GM04503 (cell line): Measurements from ENCODE around the gene ZBTB18.
A peak's percentile ranks its signal among the peaks of the same experiment; 100 is the strongest.
"Not testable (repeated sequence)": the region's sequence is repeated elsewhere in the genome, so short reads cannot be mapped to it uniquely, and the experiment has no call there.

Source experiments
- DNase-seq: peaks from one replicate; pipeline ENCODE4 v3.0.0-alpha.2; 2012; ENCODE audit warnings: low read depth

ZBTB18 gene

DNA sequence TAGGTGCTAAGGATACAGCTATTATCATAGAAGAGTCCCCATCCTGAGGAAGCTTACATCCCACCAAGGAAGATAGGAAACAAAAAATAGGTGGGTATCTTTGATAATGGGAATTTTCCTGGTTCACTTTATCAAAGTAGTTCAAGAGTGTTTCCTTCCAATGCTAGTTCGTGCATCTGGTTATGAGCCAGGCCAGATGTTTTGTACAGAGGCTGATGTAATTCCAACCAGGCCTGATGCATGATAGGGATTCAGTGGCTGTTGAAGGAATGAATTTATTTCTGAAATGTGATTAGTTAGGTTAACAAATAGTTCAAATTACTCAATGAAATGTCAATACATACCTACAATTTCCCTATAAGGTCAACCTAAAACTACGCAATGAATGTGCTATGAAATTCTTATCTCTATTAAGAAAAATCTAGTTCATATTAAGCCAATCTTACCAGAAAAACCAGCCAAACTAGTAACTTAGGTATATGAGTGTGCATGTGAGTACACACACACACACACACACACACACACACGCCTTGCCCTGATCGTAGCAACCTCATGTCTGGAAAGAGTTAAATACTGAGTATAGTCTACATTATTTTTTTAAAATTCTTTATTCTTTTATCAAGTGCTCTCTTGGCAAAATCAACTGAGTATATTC is 9.5 kb upstream of the ZBTB18 start:
- DNase-seq, result no peak

DNA sequence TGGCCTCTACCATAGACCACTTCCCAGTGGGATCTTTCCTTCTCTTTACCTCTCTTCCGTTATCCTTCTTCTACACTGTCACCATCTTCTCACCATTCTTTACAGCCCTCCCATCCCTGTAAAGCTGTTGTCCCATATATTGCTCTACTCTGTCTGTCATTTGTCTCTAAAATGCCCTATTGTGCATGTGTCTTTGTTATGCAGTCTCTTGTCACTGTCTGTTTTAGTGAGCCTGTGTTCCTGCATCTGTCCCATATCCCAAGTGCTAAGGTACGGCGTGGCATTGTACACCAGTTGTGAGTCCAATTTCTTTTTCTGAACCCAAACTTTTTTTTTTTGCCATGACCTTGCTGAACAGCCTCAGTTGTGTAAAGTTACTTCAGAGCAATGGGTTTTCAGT is 8.8 kb upstream of the ZBTB18 start:
- DNase-seq, result no peak

DNA sequence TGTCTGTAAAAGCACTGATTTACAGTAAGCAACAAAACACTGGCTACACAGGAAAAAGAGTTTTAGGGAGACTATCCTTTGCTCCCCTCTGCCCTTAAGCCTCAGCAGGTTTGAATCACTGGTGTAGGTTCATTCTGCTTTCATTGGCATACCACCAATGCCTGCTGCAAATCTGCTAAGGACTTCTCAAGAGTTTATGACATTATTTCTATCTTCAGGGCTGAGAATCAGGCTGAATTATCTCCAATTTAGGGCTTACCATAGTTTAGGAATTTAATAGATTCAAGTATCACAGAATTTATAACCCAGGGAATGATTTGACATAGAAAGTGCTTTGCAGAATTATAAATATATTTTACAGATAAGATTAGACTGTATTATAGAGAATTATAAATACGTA is 6.7 kb upstream of the ZBTB18 start:
- DNase-seq, result no peak

DNA sequence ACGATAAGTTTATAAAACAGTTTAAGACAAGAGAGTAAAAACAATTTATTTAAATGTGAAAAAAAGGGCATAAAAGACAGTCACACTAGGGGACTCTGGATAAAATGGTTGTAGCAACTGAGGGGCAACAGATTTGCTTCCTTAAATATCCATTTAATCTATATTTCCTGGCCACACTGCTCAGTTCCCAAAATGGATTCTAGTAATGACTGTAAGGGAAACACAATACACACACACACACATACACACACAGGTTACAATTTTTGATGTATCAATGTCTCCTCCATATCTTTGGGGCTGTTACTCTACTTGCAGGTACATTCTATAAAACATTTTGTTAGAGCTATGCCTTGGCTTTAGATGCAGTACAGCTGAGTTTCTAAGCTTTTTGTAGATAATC is 4.8 kb upstream of the ZBTB18 start:
- DNase-seq, result not testable (repeated sequence)

DNA sequence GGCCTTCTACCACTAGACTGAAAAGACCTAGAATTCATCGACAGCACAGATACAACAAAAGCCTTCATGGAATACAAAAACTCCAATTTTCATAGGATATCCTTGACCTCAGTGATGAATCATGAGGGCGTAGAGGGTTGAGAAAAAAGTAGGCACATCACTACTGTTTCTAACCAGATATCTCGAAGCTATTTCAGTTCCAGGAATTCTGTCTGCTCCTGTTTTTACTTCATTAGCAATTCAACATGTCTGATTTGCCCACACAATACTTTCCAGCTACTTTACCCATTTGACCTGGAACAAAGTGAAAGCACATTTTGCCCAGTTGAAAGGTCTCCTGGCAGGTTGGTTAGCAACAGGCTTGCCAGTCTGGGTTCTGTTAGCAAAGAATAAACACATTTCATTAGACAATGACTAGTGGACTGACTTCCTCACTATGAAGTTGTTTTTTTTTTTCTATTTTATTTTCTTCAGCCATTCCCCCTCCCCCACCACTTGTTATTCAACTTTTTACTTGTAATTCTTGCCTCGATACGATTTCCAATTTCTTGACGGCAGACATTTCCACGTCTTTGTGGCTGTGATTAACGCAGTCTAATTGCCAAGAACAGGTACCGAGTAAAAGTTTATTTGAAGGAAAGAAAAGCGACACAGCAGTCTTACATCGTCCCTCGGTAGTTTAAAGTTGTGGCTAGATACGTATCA is 4.0 kb upstream of the ZBTB18 start:
- no peak for DNase-seq

DNA sequence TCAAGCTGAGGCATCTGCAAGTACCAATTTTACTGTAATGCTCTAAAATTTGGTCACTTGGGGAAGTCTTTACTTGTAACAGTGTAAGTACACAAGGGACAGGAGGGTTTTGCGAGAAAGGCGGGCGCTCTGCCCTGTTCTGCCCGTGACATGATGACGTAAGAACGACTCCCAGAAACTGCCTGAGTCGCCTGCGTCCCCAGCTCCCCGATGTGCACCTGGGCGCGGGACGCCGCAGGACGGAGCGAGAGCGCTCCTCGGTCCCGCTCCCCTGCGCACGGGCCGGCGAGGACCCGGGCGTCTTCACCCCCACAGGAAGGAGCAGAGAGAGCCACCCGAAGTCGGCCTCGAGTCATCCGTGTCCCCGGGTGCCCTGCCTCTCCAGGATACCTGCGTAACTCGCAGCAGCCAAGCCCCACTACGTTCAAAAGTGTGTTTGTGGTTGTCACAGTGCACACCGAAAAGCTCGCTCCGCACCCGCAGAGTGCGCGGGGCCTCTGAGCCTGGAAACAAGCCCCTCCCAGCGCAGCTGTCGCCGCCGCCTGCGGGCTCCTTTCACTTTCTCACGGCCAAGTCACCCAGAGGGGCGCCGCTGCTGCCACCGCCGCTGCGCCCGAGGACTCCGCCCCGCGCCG is 3.3 kb upstream of the ZBTB18 start:
- no peak for DNase-seq

DNA sequence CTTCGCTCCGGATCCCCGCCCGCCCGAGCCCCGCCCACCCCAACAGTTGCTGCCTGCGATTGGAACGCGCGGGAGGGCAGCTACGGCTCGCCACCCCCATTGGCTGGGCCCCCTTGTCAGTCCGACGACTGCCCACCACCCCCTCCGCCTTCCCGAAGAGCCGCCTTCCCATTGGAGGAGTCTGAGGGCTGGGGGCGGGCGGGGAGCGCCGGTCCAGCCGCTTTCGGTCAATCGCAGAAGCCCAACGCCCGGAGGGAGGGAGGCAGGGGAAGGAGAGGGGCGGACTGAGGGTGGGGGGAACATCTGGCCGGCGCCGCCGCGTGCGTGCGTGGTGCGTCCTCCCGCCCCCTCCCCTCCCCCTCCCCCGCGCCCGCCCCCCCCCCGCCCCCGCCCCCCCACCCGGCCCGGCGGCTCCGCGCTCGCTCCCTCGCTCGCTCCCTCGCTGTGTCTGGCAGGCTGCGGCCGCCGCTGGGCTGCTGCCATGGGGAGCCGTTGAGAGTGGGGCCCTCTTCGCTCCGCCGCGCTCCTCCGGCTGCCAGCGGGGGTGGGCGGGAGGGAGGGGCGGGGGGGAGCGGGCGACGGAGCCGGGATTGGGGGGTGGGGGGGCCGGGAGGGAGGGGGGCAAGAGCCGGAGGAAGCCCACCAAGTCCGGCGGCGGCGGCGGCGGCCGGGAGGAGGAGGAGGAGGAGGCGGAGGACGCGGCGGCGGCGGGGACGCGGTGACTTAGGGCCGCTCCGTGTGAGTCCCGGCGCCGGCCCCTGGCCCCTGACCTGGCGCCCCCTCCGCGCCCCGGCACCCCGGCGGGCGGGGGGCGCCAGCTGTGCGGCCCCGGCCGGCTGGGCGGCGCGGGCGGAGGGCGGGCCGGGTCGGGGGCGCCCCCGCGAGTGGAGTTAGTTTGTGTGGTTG is 2.6 kb upstream of the ZBTB18 start:
- DNase-seq, result peak; percentile 90

DNA sequence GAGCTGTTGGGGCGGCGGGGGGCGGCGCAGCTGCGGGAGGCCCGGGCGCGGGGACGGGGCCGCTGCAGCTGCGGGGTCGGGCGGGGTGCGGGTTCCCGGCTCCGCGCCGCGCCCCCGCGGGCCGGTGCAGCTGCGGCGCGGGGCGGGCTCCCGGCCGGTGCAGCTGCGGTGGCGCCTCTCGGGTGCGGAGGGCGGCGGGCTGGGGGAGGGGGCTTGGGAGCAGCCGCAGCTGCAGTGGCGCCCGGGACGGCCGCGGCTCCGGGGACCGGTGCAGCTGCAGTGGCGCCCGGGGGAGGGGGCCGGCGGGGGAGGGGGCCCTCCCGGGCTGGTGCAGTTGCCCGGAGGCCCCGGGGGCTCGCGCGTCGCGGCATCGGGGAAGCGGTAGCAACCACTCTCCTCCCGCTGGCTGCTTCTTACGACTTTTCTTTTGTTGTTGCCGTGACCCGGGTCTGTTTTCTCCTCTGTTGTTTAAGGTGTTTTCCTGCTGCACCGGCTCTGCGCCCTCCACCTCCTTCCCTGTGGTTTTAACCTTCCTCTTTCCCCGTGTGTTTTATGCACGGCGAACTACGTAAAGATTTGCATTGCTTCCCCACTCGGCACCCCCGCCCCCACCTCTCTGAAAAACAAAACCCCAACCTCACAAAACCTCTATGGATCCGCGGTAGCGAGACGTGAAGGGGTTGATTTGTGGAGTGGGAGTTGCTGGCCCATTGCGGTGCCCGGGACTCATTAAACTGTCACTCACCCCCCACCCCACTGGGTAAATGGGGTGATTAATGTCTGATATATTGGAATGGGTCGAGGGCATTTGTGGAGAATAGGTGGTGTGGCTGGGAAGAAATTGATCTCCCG is 1.7 kb upstream of the ZBTB18 start:
- DNase-seq, result no peak

DNA sequence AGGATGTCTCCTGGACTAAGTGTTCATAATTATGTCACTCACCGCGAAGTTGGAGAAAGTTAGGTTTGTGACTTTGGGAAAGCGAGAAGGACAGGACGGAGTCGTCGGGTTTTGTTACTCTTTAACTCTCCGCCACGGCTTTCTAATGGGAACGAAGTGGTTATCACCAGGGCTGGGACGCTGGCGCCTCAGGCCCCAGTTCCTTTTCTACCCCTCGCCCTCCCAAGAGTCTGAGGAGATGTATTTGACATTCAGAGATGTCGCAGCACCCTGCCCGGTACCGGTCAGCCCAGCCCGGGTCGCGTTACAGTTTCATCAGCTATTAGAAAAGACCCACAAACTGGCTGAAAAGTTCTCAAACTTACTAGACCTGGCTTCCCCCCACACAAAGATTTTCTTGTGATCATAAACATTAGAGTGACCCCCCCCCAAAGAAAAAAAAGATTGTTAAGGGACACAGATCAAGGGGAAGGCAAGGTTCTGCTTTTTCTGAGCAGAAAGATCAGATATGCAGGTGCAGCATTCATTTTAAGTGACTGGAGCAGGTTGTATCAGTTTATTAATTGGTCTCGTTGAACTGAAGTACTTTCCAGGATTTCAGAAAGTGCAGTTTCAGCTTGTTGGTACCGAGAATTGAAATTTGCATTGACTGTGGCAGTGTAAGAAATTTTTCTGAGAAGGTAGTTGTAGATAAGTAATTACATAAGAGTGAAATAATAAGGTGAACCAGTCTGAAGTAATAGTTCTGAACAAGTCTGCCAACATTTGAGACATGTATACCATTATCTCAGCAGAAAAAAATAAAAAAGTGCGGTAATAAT is 859 bp upstream of the ZBTB18 start:
- no peak for DNase-seq

DNA sequence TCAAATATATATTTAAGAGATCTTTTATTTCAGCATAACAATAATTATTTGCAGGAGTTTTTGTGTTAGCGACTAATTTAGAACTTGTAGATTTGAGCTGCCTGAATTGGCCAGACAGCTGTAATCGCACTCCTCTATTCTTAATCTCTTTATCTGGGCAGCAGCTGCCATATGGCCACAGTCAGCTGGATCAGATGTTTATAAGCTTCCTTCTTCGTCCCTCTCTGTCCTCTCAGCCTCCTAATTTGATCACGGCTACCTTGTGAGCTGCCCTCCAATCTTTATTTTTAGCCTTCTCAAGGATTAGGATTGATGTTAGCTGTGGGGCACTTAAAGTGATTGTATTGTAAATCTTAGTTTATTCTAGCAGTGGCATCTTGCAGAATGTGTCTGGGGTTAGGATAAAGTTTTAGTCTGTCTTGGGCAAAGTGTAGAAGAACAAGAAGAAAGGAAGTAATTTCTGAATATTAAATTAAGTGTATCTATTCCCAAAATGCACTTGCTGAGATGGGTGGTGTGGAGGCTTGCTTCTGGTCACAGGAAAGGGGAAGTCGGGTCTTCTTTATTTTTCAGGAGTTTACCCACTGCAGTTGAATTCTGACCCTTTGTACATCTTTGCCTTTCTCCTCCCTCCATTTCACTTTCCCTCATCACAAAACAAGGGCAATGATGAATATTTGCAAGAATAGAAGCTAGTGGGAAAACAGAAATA is 1.1 kb downstream of the ZBTB18 start:
- DNase-seq, result no peak

DNA sequence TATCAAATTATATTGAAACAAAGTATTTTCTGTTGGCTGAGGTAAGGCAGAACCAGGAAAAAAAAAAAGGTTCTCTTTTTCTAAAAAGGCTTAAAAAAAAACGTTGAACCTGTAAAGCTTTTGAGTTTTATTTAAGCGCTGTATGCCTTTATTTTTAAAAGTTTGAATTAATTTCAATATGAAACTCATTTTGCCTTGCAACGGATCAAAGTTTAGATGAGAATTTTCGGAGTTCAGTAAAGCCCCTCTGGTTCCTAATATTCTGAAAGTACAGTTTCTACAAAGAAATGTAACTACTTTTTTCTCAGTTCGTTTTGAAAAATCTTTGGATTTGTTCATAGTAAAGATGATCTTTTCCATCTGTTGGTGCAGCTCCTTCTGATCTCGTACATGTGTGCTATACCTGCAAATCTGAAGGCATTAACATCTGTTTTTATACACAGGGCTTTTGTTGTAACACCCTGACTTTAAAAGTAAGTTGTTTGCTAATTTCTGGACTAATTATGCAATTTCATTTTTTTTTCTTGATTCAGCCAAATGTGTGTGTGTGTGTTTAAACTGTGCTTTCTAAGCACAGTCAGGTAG is 1.7 kb downstream of the ZBTB18 start:
- no peak for DNase-seq

DNA sequence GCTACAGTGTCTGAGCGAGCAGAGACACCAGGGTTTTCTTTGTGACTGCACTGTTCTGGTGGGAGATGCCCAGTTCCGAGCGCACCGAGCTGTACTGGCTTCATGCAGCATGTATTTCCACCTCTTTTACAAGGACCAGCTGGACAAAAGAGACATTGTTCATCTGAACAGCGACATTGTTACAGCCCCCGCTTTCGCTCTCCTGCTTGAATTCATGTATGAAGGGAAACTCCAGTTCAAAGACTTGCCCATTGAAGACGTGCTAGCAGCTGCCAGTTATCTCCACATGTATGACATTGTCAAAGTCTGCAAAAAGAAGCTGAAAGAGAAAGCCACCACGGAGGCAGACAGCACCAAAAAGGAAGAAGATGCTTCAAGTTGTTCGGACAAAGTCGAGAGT is 2.7 kb downstream of the ZBTB18 start:
- DNase-seq, result no peak

DNA sequence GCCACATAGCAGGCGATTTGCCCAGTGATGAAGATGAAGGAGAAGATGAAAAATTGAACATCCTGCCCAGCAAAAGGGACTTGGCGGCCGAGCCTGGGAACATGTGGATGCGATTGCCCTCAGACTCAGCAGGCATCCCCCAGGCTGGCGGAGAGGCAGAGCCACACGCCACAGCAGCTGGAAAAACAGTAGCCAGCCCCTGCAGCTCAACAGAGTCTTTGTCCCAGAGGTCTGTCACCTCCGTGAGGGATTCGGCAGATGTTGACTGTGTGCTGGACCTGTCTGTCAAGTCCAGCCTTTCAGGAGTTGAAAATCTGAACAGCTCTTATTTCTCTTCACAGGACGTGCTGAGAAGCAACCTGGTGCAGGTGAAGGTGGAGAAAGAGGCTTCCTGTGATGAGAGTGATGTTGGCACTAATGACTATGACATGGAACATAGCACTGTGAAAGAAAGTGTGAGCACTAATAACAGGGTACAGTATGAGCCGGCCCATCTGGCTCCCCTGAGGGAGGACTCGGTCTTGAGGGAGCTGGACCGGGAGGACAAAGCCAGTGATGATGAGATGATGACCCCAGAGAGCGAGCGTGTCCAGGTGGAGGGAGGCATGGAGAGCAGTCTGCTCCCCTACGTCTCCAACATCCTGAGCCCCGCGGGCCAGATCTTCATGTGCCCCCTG is 3.3 kb downstream of the ZBTB18 start:
- DNase-seq, result no peak

DNA sequence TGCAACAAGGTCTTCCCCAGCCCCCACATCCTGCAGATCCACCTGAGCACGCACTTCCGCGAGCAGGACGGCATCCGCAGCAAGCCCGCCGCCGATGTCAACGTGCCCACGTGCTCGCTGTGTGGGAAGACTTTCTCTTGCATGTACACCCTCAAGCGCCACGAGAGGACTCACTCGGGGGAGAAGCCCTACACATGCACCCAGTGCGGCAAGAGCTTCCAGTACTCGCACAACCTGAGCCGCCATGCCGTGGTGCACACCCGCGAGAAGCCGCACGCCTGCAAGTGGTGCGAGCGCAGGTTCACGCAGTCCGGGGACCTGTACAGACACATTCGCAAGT is 3.8 kb downstream of the ZBTB18 start:
- DNase-seq, result no peak

DNA sequence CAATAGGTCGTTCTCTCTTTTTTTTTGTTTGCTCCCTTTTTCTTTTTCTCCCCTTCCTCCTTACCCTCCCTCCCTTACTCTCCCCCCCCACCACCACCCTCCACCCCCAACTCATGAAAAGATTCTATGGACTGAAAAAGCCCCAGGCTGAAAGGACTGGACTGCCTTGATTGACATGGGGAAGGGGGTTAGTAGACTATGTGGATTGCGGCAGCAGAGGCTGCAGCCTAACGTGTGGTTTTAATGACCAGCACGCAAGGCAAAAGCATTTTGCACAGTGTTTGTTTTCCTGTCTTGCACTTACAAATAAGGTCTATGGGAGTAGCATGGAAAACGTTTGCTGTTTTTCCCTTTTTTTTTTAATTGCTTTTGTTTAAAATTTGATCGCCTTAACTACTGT is 5.5 kb downstream of the ZBTB18 start:
- DNase-seq, result no peak

DNA sequence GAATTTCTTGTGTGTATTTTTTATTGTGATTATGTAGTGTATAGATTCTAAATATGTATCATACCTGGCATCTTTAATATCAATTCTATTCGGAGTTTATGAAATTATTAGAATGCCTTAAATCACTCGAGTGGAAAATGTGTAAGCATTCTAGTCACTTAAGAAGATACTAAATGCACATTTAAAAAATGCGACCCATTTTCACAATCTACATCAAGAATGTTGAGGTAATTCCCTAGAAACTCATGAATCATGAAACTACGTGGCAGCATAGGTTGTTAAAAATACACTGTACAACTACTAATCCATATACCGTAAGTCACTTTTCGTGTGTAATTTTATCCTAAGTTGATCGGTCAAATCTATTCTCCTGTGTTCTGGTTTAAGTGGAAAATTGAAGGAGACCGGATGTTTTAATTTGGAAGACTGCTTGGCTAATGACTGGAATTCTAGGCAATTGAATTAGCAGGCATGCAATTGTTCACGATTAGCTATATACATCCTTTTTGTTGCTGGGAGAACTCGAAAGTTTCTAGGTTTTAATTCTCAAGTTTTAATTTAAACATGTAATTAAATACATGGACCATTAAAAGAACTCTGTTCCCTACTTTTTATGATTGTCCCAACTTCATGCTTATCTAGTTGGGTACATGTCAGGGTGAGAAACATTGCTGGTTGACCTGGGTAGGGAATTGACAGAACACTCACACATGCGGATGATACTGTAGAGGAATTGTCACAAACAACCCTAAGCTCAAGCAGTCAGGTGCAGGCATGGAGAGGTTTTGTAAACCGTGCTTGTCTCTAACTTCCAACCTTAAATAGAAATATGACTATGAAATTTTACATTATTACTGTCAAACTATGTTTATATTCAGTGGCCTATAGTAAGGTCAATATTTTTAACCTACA is 6.6 kb downstream of the ZBTB18 start:
- DNase-seq, result no peak

DNA sequence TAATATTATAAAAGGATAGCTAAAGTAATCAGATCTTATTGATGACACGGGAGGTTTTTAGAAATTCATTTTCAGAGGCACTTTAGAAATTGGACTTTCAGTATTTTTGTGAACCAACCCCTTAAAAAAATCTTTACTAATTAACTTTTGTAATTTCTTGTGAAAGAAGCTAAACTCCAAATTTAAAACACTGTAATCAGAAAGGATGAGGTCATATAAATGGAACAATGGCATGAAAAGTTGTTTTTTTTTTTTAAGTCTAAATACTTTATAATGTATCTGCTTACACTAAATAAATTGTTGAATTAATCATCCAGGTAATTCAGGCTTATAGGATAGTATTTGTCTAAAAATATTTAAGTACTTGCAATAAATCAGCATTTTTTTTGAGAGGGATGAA is 9.0 kb downstream of the ZBTB18 start:
- no peak for DNase-seq

DNA sequence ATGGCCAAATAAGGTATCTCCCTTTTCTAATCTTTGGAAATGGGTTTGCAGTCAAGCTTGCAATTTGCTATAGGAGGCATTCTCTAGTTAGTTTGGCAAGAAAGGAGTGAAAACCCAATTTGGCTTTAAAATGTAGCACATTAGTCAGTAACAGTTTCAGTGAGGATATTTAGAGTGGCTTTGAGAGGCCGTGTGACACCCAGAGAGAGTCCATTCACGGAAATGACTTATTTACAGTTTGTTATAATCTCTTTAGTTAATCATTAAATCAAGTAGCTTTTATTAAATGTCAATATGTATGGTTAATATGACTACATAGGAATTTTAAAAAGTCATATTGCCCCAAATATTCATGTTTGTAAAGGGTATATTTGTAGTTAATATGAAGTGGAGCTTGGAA is 9.6 kb downstream of the ZBTB18 start:
- no peak for DNase-seq
